ENCODE data around the gene NOTCH2NLA. TPM values are rescaled to one million over a fixed set of nuclear protein-coding genes. Genes with fewer than 3 reads are reported as not detected.
"Not testable (repeated sequence)": the region's sequence is repeated elsewhere in the genome, so short reads cannot be mapped to it uniquely, and the experiment has no call there.

Gene NOTCH2NLA
- total RNA-seq, 1 donor from 2014 or later, result 65.5 TPM

GRCh38 chr1:146167273-146167672 is 61.5 kb downstream of the NOTCH2NLA start:
- DNase-seq (ENCODE audit: low read depth), result not testable (repeated sequence)

DNA sequence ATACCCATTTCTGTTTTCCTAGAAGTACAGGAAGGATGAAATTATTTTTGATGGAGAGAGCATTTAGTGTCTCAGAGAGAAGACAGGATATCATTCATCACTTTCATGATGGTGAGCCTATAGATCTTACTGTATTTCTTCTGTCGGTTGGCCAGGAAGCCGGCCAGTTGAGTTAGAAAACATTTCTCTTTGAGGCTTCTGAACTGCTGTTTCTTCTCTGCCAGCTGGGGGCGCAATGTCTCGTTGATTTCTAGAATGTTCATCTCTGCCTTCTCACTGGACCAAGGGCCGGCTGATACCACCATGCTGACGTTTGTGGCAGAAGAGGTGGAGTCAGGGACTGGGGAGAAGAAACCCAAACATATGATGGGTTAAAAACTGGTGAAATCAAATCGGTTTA is 84.4 kb downstream of the NOTCH2NLA start, which contains the start of gene NBPF10:
TSS of gene NBPF10 (minus strand) at position 340 of the 400 bp plus-strand sequence. CDS start at position 305, 35 bp downstream.
- not testable (repeated sequence) for DNase-seq (ENCODE audit: low read depth)

Other genes with a start within 250 kb of the NOTCH2NLA start
- gene TXNIP, start 232.4 kb downstream of the NOTCH2NLA start, total RNA-seq, result 294 and 1,145 TPM in 2 replicates
- gene HJV, start 207.3 kb downstream of the NOTCH2NLA start, total RNA-seq, result not detected in 2 replicates
- 1.0 and 2.2 TPM in 2 replicates for gene NBPF10, start 84.2 kb downstream of the NOTCH2NLA start, total RNA-seq

Data from renal cortical epithelial cell (primary cell).